ENCODE results near the gene CAMKMT. TPM values are rescaled to one million over a fixed set of nuclear protein-coding genes. Genes with fewer than 3 reads are reported as not detected.

Gene CAMKMT
- total and polyA plus RNA-seq, 2 experiments from 2014 or later = 26.5 to 29.5 TPM

- Histone ChIP-seq H4K20me1 (replicated peaks; ENCODE audit: insufficient read depth) (no peaks in the 10 kb centered on the region), H3K9me2 (ENCODE audit: insufficient read depth) (no peaks in the 10 kb centered on the region), H3K27me3 (ENCODE audit: insufficient read depth) (peaks cover 39% of the 10 kb centered on the region), H3K4me3 (no peak overlapping the region), H3K4me2 (no peak overlapping the region), H3F3A (replicated peaks; ENCODE audit: low read depth) (no peaks in the 10 kb centered on the region), H3K36me3 (ENCODE audit: insufficient read depth) (no peaks in the 10 kb centered on the region), H3K4me1 (ENCODE audit: insufficient read depth) (peaks cover 26% of the 10 kb centered on the region), H3K27ac (ENCODE audit: low read depth) (no peak overlapping the region), H3K79me2 (replicated peaks; ENCODE audit: insufficient read depth) (no peaks in the 10 kb centered on the region), H2AFZ (no peak overlapping the region)
- peaks cover 25% of the 10 kb centered on the region for H3K27me3 Mint-ChIP-seq (ENCODE audit: insufficient read depth, low read depth, poor library complexity)
- no peaks in the 10 kb centered on the region for H3K9me3 Mint-ChIP-seq
- no peak overlapping the region for H3K4me3 Mint-ChIP-seq
- H3K36me3 Mint-ChIP-seq (ENCODE audit: low read depth) = no peaks in the 10 kb centered on the region
- ATAC-seq (no peak), DNase-seq (ENCODE audit: low spot score) (no peak)
- no peak overlapping the region for H3K27ac Mint-ChIP-seq
- no peak for TF ChIP-seq ZNF114 (CRISPR knock-in tag; IDR thresholded peaks at IDR 0.05)
- TF ChIP-seq EZH2phosphoT487 (IDR thresholded peaks at IDR 0.05; ENCODE audit: unreplicated experiment) = no peak
- TF ChIP-seq ZNF462 (CRISPR knock-in tag; IDR thresholded peaks at IDR 0.05) = no peak
- no peak for TF ChIP-seq ZNF331 (CRISPR knock-in tag; IDR thresholded peaks at IDR 0.05; ENCODE audit: low read depth)
- TF ChIP-seq ETS1 (IDR thresholded peaks at IDR 0.05) = no peak
- no peak for TF ChIP-seq NANOG (IDR thresholded peaks at IDR 0.05; ENCODE audit: borderline replicate concordance)
- TF ChIP-seq JUNB (IDR thresholded peaks at IDR 0.05; ENCODE audit: unreplicated experiment) = no peak
- TF ChIP-seq EZH2 (IDR thresholded peaks at IDR 0.05; ENCODE audit: low read depth, unreplicated experiment) = no peak
- TF ChIP-seq CREB1 (CRISPR knock-in tag; IDR thresholded peaks at IDR 0.05; ENCODE audit: low read depth) = no peak
- TF ChIP-seq POLR2AphosphoS5 (IDR thresholded peaks at IDR 0.05; ENCODE audit: low read depth) = no peak
- TF ChIP-seq CTCF (conservative IDR thresholded peaks at IDR 0.05; ENCODE audit: low read depth in 2 of 2) = no peak
- peaks cover 35% of the 10 kb centered on the region for H3K4me1 Mint-ChIP-seq
Measured at GRCh38 chr2:44766777-44767176, 405.0 kb downstream of the CAMKMT start.

Data from GM23338 (cell line).